OCI-LY7 (cell line): ENCODE data around the gene GPS1.
A peak's percentile ranks its signal among the peaks of the same experiment; 100 is the strongest.

Experiments used
- CTCF ChIP-seq: fragments of 200-600 bp; sonication (generic); conservative IDR thresholded peaks from 2 replicates; pipeline ENCODE4 v1.5.1; 2014; ENCODE audit warnings: mild to moderate bottlenecking, antibody characterized with exemption, low read length, moderate library complexity, mixed read lengths
- EZH2phosphoT487 ChIP-seq: fragments of 200-600 bp; sonication (generic); IDR thresholded peaks from 2 replicates; pipeline ENCODE4 v1.6.1; 2018; ENCODE audit warnings: low read depth, borderline replicate concordance, mild to moderate bottlenecking, mixed run types, antibody characterized with exemption, low read length, moderate library complexity, mixed read lengths

GRCh38 chr17:82101767-82102679, 50.3 kb downstream of the GPS1 start:
- TF ChIP-seq EZH2phosphoT487, result no peak
- TF ChIP-seq CTCF, result 0 out of 2 replicates have a peak, but pooled peaks have one; percentile 25
